Activated CD8-positive, alpha-beta T cell treated with anti-CD3 and anti-CD28 coated beads, Interleukin-2, amount 10 ng/mL, durations not matched to agents 7 days and 5 days (primary cell): ENCODE results near the gene HSD11B2. TPM values are rescaled to one million over a fixed set of nuclear protein-coding genes. Genes with fewer than 3 reads are reported as not detected.
A peak's percentile ranks its signal among the peaks of the same experiment; 100 is the strongest.

ENCODE experiments used
- ATAC-seq: fragments of 150-1000 bp; cut with Tn5 transposase; one replicate; pipeline ENCODE4 v1.10.0; 2021; ENCODE audit warnings: moderate library complexity
- CTCF ChIA-PET: fragments of 350-600 bp; sonication (Branson Sonifier 250); formaldehyde crosslinking; loops from one replicate; lab custom pipeline; 2021; ENCODE audit warnings: antibody characterized with exemption; lab: Charles Lee
- POLR2A ChIA-PET: fragments of 350-600 bp; sonication (Branson Sonifier 250); formaldehyde crosslinking; loops from one replicate; lab custom pipeline; 2021; ENCODE audit warnings: antibody characterized with exemption; lab: Charles Lee
- DNase-seq: peaks from one replicate; pipeline ENCODE4 v3.0.0-alpha.2; 2020
- H3K27ac Mint-ChIP-seq: one replicate; pipeline ENCODE4 v1.8.0; 2021; ENCODE audit warnings: mild to moderate bottlenecking, mixed read lengths
- H3K27me3 Mint-ChIP-seq: one replicate; pipeline ENCODE4 v1.8.0; 2021; ENCODE audit warnings: low read depth, mixed read lengths
- H3K36me3 Mint-ChIP-seq: one replicate; pipeline ENCODE4 v1.8.0; 2021; ENCODE audit warnings: low read depth, mixed read lengths
- H3K4me1 Mint-ChIP-seq: one replicate; pipeline ENCODE4 v1.8.0; 2021; ENCODE audit warnings: low read depth, mixed read lengths
- H3K4me3 Mint-ChIP-seq: one replicate; pipeline ENCODE4 v1.8.0; 2021; ENCODE audit warnings: mild to moderate bottlenecking, mixed read lengths
- H3K9me3 Mint-ChIP-seq: one replicate; pipeline ENCODE4 v1.8.0; 2022; ENCODE audit warnings: mixed read lengths; ENCODE audit not compliant: insufficient read depth
- total RNA-seq, 2 experiments: library from RNA; stranded (reverse); gene quantifications; one replicate each; pipeline ENCODE4 v1.2.3, GENCODE V29; 2021

HSD11B2 gene
- total RNA-seq, 2 experiments from 2014 or later: not detected

DNA sequence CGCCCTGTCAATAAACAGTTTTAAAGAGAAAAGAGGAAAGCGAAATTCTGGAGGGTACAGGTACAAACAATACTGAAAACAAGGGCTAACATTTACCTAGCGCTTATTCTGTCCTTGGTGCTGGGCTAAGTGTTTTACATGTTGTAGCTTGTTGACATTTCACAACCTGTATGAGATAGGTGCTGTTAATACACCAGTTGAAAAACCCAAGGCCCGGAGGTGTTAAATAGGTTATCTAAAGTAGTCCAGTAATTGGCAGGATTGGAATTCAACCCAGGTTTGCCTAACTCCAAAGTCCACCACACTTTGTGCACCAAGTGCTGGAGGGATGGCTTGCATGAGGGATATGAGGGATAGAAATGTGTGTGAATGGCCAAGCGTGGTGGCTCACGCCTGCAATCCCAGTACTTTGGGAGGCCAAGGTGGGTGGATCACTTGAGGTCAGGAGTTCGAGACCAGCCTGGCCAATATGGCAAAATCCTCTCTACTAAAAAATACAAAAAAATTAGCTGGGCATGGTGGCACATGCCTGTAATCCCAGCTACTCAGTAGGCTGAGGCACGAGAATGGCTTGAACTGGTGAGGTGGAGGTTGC, 47.1 kb downstream of the HSD11B2 start:
- ATAC-seq (no peak), DNase-seq (no peak)
- Mint-ChIP-seq H3K4me1 (peaks cover 29% of the 10 kb centered on the region), H3K4me3 (no peak overlapping the region), H3K27ac (no peak overlapping the region), H3K27me3 (no peaks in the 10 kb centered on the region), H3K9me3 (no peaks in the 10 kb centered on the region), H3K36me3 (peaks cover 12% of the 10 kb centered on the region)
- POLR2A ChIA-PET: no interaction called here
- CTCF ChIA-PET: interaction anchor here (1.3 kb wide), 1 partner anchor 36 kb away, joined by 4 read pairs; no protein-coding TSS in a partner anchor

DNA sequence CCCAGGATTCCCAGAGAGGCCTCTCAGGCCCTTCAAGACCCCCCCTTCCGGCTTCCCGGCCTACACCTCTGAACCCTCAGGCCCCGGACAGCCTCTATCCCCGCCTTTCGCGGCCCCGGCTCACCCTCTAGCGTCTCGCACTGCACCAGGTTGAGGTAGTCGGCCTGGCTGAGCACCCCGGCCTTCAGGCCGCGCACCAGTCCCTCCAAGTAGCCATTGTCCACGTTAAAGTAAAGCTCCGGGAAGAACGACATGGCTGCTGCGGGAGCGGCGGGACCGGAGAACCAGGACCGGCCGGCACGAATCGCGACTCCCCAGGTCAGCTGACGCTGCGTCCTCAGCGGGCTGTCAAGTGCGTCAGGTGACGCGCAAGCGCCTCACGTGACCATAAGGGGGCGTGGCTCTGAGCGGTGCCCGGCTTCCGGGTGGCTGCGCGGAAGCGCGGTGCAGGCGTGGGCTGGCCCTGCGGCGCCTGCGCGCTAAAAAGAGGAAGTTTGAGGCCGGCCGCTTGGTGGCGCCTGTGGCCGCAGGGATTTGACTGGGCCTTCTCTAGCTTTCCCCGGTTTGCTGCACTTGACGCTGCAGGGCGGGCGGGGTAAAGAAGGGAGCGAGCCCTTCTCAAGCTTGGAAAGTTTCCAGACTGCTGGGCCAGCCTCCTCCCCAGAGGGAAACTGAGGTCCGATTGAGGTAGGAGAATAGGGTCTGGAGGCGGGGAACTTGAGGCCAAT, 50.1 kb downstream of the HSD11B2 start, which contains the start of gene ATP6V0D1:
TSS of gene ATP6V0D1 (minus strand) at position 325 of the 728 bp plus-strand sequence. CDS start at position 254, 71 bp downstream.
- Mint-ChIP-seq H3K27ac (peak within 1 kb of the TSS; percentile 99), H3K4me1 (peaks cover 38% of the 10 kb centered on the region), H3K4me3 (peak within 1 kb of the TSS; percentile 98), H3K36me3 (peaks cover 19% of the 10 kb centered on the region), H3K9me3 (no peaks in the 10 kb centered on the region), H3K27me3 (no peaks in the 10 kb centered on the region)
- DNase-seq (peak; percentile 99), ATAC-seq (peak; percentile 89)
- ChIA-PET POLR2A (interaction anchor here (0.9 to 2.8 kb wide), 12 partner anchors 12 to 462 kb away, joined by 3 to 14 read pairs (median 4); partner anchors contain the start of genes CARMIL2, CTCF and GFOD2), CTCF (interaction anchor here (0.8 to 4.3 kb wide), 41 partner anchors 11 to 783 kb away, joined by 3 to 95 read pairs (median 5); partner anchors contain the start of genes CARMIL2, CTCF, ENKD1 and FHOD1)

DNA sequence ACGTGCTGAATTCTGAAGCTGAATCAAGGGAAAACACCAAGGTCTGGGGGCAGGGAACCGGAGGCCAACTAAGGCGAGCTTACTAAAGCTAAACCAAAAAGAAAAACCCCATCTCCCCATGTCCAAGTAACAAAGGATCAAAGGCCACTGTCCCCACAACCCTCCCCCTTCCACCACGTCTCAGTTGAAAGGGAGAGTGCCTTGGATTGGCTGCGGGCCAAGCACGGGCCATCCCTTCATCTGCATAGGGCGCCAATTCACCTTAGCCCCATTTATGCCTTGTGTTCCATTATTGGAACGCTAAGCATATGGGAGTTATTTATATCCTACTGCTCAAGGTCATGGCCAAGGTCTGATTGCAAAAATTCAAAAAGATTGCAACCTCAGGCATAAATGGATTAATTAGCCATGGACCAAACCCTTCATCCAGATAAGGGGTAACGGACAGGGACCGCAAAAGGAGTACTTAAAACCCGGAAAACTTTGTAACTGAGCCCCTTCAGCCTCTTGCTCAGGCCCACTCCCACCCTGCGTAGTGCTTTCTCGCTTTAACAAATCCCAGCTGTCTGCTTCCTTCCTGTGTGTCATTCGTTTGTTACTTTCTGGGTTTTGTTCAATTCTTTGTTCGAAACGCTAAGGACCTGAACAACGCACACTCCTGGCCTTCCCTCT, 50.8 kb downstream of the HSD11B2 start:
- DNase-seq (peak; percentile 71), ATAC-seq (peak; percentile 38)
- ChIA-PET CTCF (interaction anchor here (0.8 to 4.3 kb wide), 40 partner anchors 10 to 783 kb away, joined by 3 to 95 read pairs (median 5); partner anchors contain the start of genes CARMIL2, CTCF, ENKD1 and FHOD1), POLR2A (interaction anchor here (0.6 to 2.8 kb wide), 11 partner anchors 12 to 463 kb away, joined by 3 to 14 read pairs (median 4); partner anchors contain the start of genes CARMIL2, CTCF and GFOD2)
- Mint-ChIP-seq H3K27me3 (no peaks in the 10 kb centered on the region), H3K27ac (peak overlapping the region; percentile 99), H3K9me3 (no peaks in the 10 kb centered on the region), H3K4me3 (peak overlapping the region; percentile 98), H3K4me1 (peaks cover 38% of the 10 kb centered on the region), H3K36me3 (peaks cover 19% of the 10 kb centered on the region)

DNA sequence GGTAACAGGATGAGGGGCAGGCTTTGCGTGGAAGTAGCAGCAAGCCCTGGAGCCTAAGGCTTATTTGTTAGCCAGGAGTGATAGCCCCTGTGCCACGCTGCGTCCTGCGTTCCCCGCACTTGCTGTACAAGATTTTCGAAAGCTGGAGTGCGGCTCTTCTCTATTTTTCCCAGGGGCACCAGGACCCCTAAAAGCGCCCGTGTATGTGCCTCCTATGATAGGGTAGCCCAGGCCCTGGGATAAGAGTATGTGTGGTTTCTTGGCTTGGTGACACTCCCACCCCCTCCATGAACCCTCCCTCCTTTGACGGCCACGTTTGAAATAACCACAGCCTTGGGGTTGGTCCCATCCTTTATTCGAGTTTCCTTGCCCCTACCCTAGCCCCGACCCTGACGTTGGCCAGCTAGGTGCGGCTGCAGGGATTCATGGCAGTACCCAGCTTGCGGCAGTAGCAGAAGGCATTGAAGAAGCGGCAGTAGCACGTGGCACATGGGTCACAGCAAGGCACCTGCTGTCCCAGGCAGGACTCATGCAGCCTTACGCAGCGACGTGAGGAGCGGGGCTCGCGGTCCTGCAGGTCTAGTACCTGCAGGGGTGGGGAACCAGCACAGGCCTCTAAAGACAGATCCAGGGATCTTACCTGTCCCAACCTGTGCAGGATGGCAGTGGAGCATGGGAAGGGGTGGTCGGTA, 51.5 kb downstream of the HSD11B2 start:
- H3K4me1 Mint-ChIP-seq: peaks cover 38% of the 10 kb centered on the region
- peak overlapping the region; percentile 99 for H3K27ac Mint-ChIP-seq
- no peak for ATAC-seq
- peak; percentile 26 for DNase-seq
- H3K9me3 Mint-ChIP-seq: no peaks in the 10 kb centered on the region
- ChIA-PET CTCF (interaction anchor here (1.2 to 4.3 kb wide), 10 partner anchors 9 to 233 kb away, joined by 3 to 95 read pairs (median 11); no protein-coding TSS in a partner anchor), POLR2A (interaction anchor here (1.5 to 2.8 kb wide), 3 partner anchors 39 to 463 kb away, joined by 4 to 14 read pairs (median 8); partner anchors contain the start of gene CTCF)
- no peaks in the 10 kb centered on the region for H3K27me3 Mint-ChIP-seq
- H3K4me3 Mint-ChIP-seq: peak overlapping the region; percentile 98
- H3K36me3 Mint-ChIP-seq: peaks cover 22% of the 10 kb centered on the region

DNA sequence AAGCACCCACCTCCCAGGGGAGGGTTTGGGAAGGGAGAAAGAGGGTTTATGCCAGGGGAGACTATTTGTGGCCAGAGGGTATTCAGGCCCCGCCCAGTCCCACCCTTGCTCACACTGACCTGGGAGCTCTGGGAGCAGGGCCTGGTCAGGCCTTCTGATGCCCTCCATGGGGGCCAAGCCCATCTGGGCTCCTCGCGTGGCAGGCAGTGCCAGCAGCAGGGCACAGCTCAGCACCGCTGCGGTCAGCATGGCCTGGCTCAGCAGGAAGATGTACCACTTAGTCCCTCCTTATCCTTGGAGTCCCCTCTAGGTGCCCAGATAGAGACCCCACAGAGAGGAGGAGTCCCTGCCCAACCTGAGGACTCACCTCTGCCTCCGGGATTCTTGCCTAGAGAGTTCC, 52.2 kb downstream of the HSD11B2 start, which contains the start of gene AGRP:
TSS of gene AGRP (minus strand) at position 398 of the 400 bp plus-strand sequence. CDS start at position 249, 149 bp downstream.
- Mint-ChIP-seq H3K36me3 (peaks cover 22% of the 10 kb centered on the region), H3K27ac (peak within 1 kb of the TSS; percentile 99), H3K4me3 (peak within 1 kb of the TSS; percentile 98), H3K9me3 (no peaks in the 10 kb centered on the region), H3K4me1 (peaks cover 37% of the 10 kb centered on the region), H3K27me3 (no peaks in the 10 kb centered on the region)
- ATAC-seq (no peak), DNase-seq (no peak)
- ChIA-PET CTCF (interaction anchor here (1.1 to 4.3 kb wide), 4 partner anchors 9 to 38 kb away, joined by 3 to 76 read pairs (median 38); no protein-coding TSS in a partner anchor), POLR2A (no interaction called here)

DNA sequence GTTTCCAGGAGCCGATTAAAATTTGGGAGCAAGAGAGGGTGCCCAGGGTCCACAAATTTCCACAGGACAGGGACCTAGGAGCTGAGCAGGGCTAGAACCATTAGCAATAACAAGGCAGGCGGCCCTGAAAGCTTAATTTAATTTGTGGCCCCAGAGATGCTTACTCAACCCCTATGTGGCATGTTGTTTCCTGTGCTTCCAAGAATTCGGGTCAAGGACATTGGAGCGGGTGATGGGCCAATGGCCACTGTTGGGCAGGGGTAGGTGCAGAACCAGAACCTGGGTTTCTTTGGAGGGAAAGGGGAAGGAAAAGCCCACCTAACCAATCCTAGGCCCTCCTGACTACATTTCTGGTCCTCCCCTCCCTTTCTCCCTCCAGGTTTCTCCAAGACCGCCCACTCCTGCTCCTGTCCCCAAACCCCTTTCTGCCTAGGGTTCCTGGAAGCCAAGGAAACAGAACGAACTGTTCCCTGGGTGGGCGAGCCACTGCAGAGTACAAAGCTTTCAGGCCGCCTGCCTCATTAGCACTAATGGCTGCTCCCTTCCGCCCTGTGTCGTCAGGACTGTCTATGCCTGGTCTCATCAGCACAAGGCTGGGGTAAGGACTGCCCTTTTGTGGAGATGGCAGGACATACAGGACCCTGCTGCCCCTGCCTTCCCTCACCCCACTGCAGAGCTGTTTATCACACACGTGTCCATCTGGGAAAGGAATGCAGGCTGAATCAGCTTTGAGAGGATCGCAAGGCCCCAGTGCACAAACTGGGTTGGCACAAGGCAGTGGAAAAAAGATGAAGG, 53.0 kb downstream of the HSD11B2 start:
- POLR2A ChIA-PET: no interaction called here
- Mint-ChIP-seq H3K27ac (peak overlapping the region; percentile 43), H3K4me3 (no peak overlapping the region), H3K36me3 (peaks cover 22% of the 10 kb centered on the region), H3K9me3 (no peaks in the 10 kb centered on the region), H3K4me1 (peaks cover 36% of the 10 kb centered on the region), H3K27me3 (no peaks in the 10 kb centered on the region)
- CTCF ChIA-PET: interaction anchor here (1.1 to 3.3 kb wide), 3 partner anchors 30 to 37 kb away, joined by 3 to 17 read pairs (median 10); no protein-coding TSS in a partner anchor
- ATAC-seq (no peak), DNase-seq (no peak)

DNA sequence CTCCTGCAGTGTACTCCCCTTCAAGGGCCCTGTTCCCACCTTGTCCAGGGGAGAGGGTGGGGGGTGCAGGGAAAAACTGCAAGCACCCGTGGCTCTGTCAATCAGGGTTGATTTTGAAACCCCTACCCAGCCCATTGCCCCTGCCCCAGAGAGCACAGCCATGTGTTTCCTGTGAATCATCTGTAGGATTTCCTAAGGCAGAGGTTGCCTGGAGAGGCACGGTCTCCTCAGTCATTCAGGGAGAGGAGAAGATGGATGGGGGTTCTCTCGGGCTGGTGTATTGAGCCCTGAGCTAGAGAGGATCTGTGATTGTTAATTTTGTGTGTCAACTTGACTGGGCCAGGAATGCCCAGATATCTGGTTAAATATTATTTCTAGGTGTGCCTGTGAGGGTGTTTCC, 55.9 kb downstream of the HSD11B2 start:
- no peaks in the 10 kb centered on the region for H3K9me3 Mint-ChIP-seq
- DNase-seq (no peak), ATAC-seq (no peak)
- ChIA-PET CTCF (interaction anchor here (3.3 to 15.0 kb wide), 2 partner anchors 27 to 34 kb away, joined by 17 to 277 read pairs; no protein-coding TSS in a partner anchor), POLR2A (no interaction called here)
- no peaks in the 10 kb centered on the region for H3K27me3 Mint-ChIP-seq
- H3K4me3 Mint-ChIP-seq: no peak overlapping the region
- H3K27ac Mint-ChIP-seq: no peak overlapping the region
- H3K36me3 Mint-ChIP-seq: peaks cover 20% of the 10 kb centered on the region
- H3K4me1 Mint-ChIP-seq: peaks cover 27% of the 10 kb centered on the region

Other genes with a start within 250 kb of the HSD11B2 start
- 10 to 100 TPM; 43.3 to 48.2 TPM for gene MATCAP1, start 247.2 kb upstream of the HSD11B2 start, total RNA-seq
- not detected for gene EXOC3L1, start 241.0 kb upstream of the HSD11B2 start, total RNA-seq
- 100 to 1,000 TPM; 134 to 138 TPM for gene E2F4, start 239.0 kb upstream of the HSD11B2 start, total RNA-seq
- gene ELMO3, start 232.0 kb upstream of the HSD11B2 start, total RNA-seq: 1 to 10 TPM; 7.2 to 8.0 TPM
- gene TMEM208, start 204.0 kb upstream of the HSD11B2 start, total RNA-seq: 10 to 100 TPM; 33.7 TPM
- gene FHOD1, start 183.6 kb upstream of the HSD11B2 start, total RNA-seq: 100 to 1,000 TPM in 1 of 2 experiments, 10 to 100 TPM in 1; 93.4 to 101 TPM
- 1 to 10 TPM; 3.1 to 4.1 TPM for gene SLC9A5, start 182.1 kb upstream of the HSD11B2 start, total RNA-seq
- 10 to 100 TPM; 13.6 to 16.3 TPM for gene PLEKHG4, start 151.6 kb upstream of the HSD11B2 start, total RNA-seq
- gene KCTD19, start 104.4 kb upstream of the HSD11B2 start, total RNA-seq: 1 to 10 TPM in 1 of 2 experiments, under 1 TPM in 1; 0.65 to 1.1 TPM
- gene LRRC36, start 104.3 kb upstream of the HSD11B2 start, total RNA-seq: not detected
- gene TPPP3, start 37.6 kb upstream of the HSD11B2 start, total RNA-seq: not detected
- under 1 TPM in 1 of 2 experiments, not detected in 1; 0.26 TPM for gene ZDHHC1, start 14.6 kb upstream of the HSD11B2 start, total RNA-seq
- 10 to 100 TPM; 52.7 to 58.1 TPM for gene ATP6V0D1, start 50.0 kb downstream of the HSD11B2 start, total RNA-seq
- not detected for gene AGRP, start 52.4 kb downstream of the HSD11B2 start, total RNA-seq
- gene RIPOR1, start 97.7 kb downstream of the HSD11B2 start, total RNA-seq: 10 to 100 TPM; 10.6 to 13.7 TPM
- gene CTCF, start 131.4 kb downstream of the HSD11B2 start, total RNA-seq: 10 to 100 TPM; 77.4 to 79.8 TPM
- gene CARMIL2, start 214.0 kb downstream of the HSD11B2 start, total RNA-seq: 100 to 1,000 TPM; 192 to 196 TPM
- gene ACD, start 229.1 kb downstream of the HSD11B2 start, total RNA-seq: 10 to 100 TPM; 51.4 to 51.6 TPM
- 10 to 100 TPM; 13.2 to 14.7 TPM for gene PARD6A, start 229.8 kb downstream of the HSD11B2 start, total RNA-seq
- gene ENKD1, start 235.6 kb downstream of the HSD11B2 start, total RNA-seq: 1 to 10 TPM; 7.0 TPM
- 1 to 10 TPM; 2.3 to 2.5 TPM for gene C16orf86, start 235.7 kb downstream of the HSD11B2 start, total RNA-seq